ENCODE data around the gene PDE3A. TPM values are rescaled to one million over a fixed set of nuclear protein-coding genes. Genes with fewer than 3 reads are reported as not detected.
A peak's percentile ranks its signal among the peaks of the same experiment; 100 is the strongest.

Gene PDE3A
- total RNA-seq, 4 donors from 2014 or later: 4.4 to 5.3 (median 4.9) TPM

DNA sequence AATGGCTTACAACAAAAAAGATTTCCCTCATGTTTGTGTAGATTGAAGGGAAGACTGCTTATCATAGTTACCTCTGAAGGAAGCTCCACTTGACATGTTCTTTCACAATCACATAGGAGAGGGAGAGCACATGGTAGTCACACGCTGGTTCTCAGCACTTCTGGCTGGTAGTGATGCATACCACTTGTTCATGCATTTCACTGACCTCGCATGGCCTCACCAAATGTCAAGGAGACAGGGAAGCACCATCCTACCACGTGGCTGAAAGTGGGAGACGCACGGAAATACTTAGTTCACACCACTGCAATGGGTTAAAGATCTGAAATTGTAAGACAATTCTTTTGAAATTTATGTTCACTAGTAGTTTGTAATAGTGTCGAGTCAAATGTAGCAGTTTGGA is 74.0 kb downstream of the PDE3A start:
- intact Hi-C loops (cut with DNase I; ENCODE audit: low total_unique reads): no loop called here
- TF ChIP-seq, protein P1, sequence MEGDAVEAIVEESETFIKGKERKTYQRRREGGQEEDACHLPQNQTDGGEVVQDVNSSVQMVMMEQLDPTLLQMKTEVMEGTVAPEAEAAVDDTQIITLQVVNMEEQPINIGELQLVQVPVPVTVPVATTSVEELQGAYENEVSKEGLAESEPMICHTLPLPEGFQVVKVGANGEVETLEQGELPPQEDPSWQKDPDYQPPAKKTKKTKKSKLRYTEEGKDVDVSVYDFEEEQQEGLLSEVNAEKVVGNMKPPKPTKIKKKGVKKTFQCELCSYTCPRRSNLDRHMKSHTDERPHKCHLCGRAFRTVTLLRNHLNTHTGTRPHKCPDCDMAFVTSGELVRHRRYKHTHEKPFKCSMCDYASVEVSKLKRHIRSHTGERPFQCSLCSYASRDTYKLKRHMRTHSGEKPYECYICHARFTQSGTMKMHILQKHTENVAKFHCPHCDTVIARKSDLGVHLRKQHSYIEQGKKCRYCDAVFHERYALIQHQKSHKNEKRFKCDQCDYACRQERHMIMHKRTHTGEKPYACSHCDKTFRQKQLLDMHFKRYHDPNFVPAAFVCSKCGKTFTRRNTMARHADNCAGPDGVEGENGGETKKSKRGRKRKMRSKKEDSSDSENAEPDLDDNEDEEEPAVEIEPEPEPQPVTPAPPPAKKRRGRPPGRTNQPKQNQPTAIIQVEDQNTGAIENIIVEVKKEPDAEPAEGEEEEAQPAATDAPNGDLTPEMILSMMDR (IDR thresholded peaks at IDR 0.05 in 4 of 5, conservative IDR thresholded peaks at IDR 0.05 in 1 of 5): no peak
- no peak for TF ChIP-seq POLR2A (IDR thresholded peaks at IDR 0.05)
- H3K4me1 ChIP-seq: peaks cover 13 to 18% of the 10 kb centered on the region in 2 donors
- peak; percentile 23 to 48 for ATAC-seq
- H3K4me3 ChIP-seq: no peak overlapping the region
- no peaks in the 10 kb centered on the region for H3K36me3 ChIP-seq
- H3K27ac ChIP-seq: peak overlapping the region in 1 of 4 donors; percentile 4
- in situ Hi-C loops (cut with MboI; ENCODE audit: low sequenced_read_pairs in 4 of 4): no loop called here
- DNase-seq: peak; percentile 23 to 35
- H3K27me3 ChIP-seq: no peaks in the 10 kb centered on the region
- H3K9me3 ChIP-seq: no peaks in the 10 kb centered on the region

DNA sequence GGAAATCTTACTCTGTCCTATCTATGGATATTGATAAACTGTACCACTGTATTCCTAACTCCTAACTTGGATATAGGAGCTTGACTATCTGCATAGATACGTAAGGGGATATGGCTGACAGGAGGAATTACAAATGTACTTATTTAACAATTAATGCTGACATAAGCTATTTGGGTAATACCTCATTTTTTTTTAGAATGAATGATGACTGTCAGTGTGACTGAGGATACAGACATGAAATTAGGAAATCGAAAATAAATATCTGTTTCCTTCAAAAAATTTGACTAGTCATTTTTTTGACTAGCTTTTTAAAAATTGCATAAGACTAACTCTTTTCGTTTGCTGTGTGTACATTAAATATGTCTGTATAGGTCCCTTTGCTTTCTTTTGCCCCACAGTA is 74.9 kb downstream of the PDE3A start:
- ATAC-seq: no peak
- TF ChIP-seq, protein P1 (IDR thresholded peaks at IDR 0.05 in 4 of 5, conservative IDR thresholded peaks at IDR 0.05 in 1 of 5): no peak
- no peak for TF ChIP-seq POLR2A (IDR thresholded peaks at IDR 0.05)

DNA sequence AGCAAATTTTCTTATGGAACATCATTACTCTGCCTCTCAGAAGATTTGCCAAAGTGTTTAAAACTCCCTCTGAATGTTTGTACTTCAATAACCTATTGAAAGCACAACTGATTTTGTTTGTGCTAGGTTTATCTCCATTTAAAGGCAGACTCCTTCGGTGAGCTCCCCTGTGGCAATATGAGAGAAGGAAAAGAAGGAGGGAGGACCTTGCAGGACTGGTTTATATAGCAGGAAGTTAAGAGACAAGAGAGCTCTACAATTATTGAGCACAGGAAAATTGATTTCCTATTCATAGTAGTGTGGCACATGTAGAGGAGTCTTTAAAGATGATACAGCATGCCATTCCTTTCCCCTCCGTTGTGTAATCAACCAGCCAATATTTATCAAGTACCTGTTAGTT is 75.5 kb downstream of the PDE3A start:
- no peak for TF ChIP-seq POLR2A (IDR thresholded peaks at IDR 0.05)
- TF ChIP-seq, protein P1 (IDR thresholded peaks at IDR 0.05 in 4 of 5, conservative IDR thresholded peaks at IDR 0.05 in 1 of 5): no peak
- ATAC-seq: no peak
- intact Hi-C loops (cut with DNase I; ENCODE audit: low total_unique reads): no loop called here
- no peaks in the 10 kb centered on the region for H3K9me3 ChIP-seq
- H3K4me3 ChIP-seq: no peak overlapping the region
- H3K36me3 ChIP-seq: no peaks in the 10 kb centered on the region
- peaks cover 13 to 16% of the 10 kb centered on the region in 2 donors for H3K4me1 ChIP-seq
- H3K27ac ChIP-seq: no peak overlapping the region
- H3K27me3 ChIP-seq: no peaks in the 10 kb centered on the region
- in situ Hi-C loops (cut with MboI; ENCODE audit: low sequenced_read_pairs in 4 of 4): no loop called here
- no peak for DNase-seq

More for the DNA sequence above, 74.9 kb downstream of the PDE3A start:
- H3K9me3 ChIP-seq: no peaks in the 10 kb centered on the region
- intact Hi-C loops (cut with DNase I; ENCODE audit: low total_unique reads): no loop called here
- H3K27me3 ChIP-seq: no peaks in the 10 kb centered on the region
- H3K36me3 ChIP-seq: no peaks in the 10 kb centered on the region
- in situ Hi-C loops (cut with MboI; ENCODE audit: low sequenced_read_pairs in 4 of 4): no loop called here
- no peak overlapping the region for H3K4me3 ChIP-seq
- peaks cover 13 to 17% of the 10 kb centered on the region in 2 donors for H3K4me1 ChIP-seq
- no peak for DNase-seq
- H3K27ac ChIP-seq: no peak overlapping the region

DNA sequence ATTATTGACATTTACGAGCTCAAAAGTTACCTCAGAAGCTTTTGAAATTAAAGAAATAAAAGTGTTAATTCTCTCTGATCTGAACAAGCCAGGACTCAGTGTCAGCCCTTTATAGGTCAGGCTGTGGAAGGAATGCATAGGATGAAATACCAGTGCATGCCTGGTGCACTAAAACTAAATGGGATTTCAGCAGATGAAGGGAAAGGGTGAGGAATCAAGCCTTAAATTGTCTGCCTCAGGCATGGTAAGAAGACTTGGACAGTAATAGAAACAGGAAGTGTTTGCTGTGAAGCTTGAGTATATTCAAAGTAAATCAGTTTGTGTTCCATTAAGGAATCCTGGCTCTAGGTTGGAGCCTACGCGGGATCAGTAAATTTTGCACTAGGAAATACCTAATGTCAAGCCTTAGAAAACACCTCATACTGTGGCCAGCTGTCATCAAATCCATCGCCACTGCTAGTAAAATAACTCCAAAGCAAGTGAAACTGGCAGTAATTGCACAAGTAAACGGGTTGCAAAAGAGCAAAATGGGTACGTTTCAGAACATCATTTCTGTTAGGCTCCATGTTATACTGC is 76.3 kb downstream of the PDE3A start:
- H3K27ac ChIP-seq: peak overlapping the region; percentile 22 to 66 (median 56)
- H3K4me3 ChIP-seq: no peak overlapping the region
- H3K9me3 ChIP-seq: no peaks in the 10 kb centered on the region
- no peaks in the 10 kb centered on the region for H3K27me3 ChIP-seq
- no peaks in the 10 kb centered on the region for H3K36me3 ChIP-seq
- intact Hi-C loops (cut with DNase I; ENCODE audit: low total_unique reads): no loop called here
- TF ChIP-seq, protein P1 (IDR thresholded peaks at IDR 0.05 in 4 of 5, conservative IDR thresholded peaks at IDR 0.05 in 1 of 5): no peak
- TF ChIP-seq POLR2A (IDR thresholded peaks at IDR 0.05): no peak
- no peak for DNase-seq
- H3K4me1 ChIP-seq: peaks cover 13 to 16% of the 10 kb centered on the region in 2 donors
- no peak for ATAC-seq
- in situ Hi-C loops (cut with MboI; ENCODE audit: low sequenced_read_pairs in 4 of 4): no loop called here

DNA sequence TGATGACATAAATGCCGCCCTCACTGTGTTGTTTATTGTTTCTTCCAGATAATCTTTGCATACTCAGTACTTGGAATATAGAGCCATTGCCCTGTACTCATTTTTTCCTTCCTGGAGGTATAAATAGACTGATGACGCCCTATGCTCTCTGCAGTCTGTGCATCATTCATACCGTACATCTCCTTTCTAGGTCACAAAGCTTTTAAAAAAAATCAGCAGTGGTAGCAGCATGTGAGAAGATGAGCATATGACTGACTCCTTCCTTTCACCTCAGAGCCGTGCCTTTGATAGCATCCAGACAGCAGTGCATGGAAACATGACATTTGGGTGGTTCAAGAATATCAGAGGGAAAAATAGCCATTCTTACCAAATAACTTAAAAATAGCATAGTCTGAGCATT is 77.3 kb downstream of the PDE3A start:
- intact Hi-C loops (cut with DNase I; ENCODE audit: low total_unique reads): no loop called here
- peak overlapping the region; percentile 22 to 66 (median 58) for H3K27ac ChIP-seq
- no peaks in the 10 kb centered on the region for H3K9me3 ChIP-seq
- ATAC-seq (peak; percentile 91 to 93), DNase-seq (peak in 1 of 2 donors; percentile 11)
- in situ Hi-C loops (cut with MboI; ENCODE audit: low sequenced_read_pairs in 4 of 4): no loop called here
- no peaks in the 10 kb centered on the region for H3K27me3 ChIP-seq
- H3K4me1 ChIP-seq: peaks cover 13 to 16% of the 10 kb centered on the region in 2 donors
- no peak overlapping the region for H3K4me3 ChIP-seq
- no peaks in the 10 kb centered on the region for H3K36me3 ChIP-seq
- TF ChIP-seq, protein P1 (IDR thresholded peaks at IDR 0.05 in 4 of 5, conservative IDR thresholded peaks at IDR 0.05 in 1 of 5): no peak
- TF ChIP-seq POLR2A (IDR thresholded peaks at IDR 0.05): no peak

All from gastrocnemius medialis (tissue), 4 donors.